Raji (cell line): ENCODE results near the gene CHD9NB.

Source experiments
- POLR2A ChIP-seq: IDR thresholded peaks from 2 replicates; pipeline ENCODE4 v1.6.1; 2011; ENCODE audit warnings: low read depth, low read length, control low read depth; ENCODE audit not compliant: insufficient read depth

The CHD9NB gene

GRCh38 chr16:53089434-53090285, 37.0 kb upstream of the CHD9NB start:
- TF ChIP-seq POLR2A: no peak

DNA sequence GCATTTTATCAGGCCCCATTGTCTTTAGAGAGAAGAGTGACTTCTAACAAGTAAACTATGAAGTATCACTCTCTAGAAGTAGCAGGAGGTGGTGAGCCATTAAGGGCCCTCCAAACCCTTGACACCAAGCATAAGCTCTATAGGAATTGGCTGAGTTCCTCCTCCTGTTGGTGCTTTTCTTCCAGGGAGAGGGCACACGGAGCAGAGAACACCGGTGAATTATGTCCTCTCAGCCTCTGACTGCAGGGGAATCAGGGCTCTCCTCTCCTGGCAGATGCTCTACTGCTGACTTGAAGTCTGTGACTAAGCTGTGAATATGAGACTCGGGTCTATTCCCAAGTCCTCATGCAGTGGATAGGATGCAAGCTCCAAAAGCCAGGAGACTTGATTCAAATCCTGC, 34.4 kb upstream of the CHD9NB start:
- TF ChIP-seq POLR2A: no peak

DNA sequence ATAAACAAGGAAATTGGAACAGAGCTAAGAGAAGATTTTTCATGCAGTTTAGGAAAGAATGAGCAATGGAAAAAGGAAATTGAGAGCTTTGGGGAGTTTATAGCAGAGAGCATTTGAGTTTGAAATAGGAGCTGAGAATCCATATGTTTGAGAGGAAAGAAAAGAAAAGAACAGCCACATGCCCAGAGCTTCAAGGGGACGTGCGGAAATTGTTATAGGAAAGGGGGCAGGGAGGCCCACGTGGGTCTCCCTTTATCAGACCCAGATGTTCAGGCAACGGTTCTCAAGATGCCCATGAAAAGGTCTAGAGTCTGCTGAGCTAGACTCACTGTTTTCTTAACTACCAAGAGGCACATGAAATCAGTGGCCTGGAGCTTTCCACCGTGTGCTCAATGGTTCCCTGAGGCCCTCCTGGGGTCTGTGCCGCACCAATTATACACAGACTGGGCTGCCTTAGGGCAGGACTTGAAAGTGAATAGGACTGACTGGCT, 33.3 kb upstream of the CHD9NB start:
- no peak for TF ChIP-seq POLR2A

GRCh38 chr16:53085369-53085843, 32.7 kb upstream of the CHD9NB start:
- no peak for TF ChIP-seq POLR2A

DNA sequence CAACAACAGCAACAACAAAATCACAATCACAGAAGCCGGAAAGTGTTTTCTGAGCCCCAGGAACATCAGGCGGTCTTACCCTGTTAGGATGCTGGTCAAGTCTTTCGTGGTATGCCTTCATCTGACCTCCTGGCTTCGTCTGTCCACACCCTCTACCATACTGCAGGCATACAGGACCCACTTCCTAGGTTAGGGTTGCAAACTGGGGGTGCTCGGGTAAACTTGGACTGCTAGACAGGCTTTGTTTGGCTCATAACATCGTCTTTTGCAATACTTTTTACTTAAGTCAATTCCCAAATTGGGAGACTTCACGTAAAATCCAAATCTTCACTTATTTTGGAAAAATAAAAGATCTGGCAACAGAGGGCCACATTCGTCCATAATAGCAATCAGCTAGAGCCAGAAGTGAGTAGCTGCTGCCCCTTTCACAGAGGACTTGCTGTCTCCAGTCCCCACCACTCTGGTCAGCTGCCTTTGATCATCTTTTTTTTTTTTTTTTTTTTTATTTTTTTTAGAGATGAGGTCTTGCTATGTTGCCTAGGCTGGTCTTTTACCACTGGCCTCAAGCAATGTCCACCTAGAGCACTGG, 32.1 kb upstream of the CHD9NB start:
- TF ChIP-seq POLR2A: no peak

DNA sequence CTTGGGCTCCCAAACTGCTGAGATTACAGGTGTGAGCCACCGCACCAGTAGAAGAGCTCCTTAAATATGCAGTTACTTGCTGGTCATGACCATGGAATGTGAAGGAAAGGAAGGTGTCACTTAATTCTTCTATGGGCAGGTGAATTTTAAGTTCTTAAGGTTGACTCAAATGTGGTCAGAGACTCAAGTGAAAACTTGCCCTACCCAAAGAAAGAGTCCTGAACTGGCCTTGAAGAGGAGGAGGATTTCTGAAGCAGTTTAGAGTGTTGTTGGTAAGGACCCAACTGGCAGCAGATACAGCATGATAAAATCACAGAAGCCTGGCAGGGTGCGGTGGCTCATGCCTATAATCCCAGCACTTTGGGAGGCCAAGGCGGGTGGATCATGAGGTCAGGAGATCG, 31.4 kb upstream of the CHD9NB start:
- TF ChIP-seq POLR2A: no peak

DNA sequence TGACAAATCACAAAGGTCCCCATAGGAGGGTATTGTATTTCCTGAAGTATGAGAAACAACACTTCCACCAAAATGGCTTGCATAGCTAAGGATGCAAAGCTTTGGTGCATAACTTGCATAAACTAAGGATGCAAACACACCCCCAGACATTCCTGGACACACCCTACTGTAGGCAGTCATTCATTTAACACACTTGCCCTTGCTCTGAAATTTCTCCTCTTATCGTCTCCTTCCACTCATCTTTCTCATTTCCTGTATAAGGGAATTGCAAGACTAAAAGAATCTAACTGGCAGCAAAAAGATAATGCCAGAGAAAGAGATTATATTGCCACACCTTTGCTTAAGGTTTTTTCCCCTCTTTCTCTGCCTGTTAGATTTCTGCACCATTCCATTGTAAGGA, 30.4 kb upstream of the CHD9NB start:
- no peak for TF ChIP-seq POLR2A

DNA sequence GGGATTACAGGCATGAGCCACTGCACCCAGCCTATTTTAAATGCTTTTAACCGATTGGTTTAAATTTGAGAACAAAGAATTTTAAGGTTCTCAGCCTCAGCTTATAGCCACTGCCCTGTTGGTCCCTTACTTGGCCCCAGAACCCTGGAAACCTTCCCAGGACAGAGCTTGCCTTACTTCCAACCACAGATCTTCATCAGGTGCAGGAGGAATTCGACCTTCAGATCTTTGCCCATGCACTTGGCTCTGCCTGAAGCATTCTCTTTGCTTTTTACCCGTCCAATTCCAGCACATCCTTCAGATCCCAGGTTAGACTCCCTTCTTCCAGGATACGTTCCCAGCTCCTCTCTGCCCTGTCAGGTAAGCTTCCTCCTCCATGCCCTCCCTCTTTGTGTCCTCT, 29.8 kb upstream of the CHD9NB start:
- no peak for TF ChIP-seq POLR2A

DNA sequence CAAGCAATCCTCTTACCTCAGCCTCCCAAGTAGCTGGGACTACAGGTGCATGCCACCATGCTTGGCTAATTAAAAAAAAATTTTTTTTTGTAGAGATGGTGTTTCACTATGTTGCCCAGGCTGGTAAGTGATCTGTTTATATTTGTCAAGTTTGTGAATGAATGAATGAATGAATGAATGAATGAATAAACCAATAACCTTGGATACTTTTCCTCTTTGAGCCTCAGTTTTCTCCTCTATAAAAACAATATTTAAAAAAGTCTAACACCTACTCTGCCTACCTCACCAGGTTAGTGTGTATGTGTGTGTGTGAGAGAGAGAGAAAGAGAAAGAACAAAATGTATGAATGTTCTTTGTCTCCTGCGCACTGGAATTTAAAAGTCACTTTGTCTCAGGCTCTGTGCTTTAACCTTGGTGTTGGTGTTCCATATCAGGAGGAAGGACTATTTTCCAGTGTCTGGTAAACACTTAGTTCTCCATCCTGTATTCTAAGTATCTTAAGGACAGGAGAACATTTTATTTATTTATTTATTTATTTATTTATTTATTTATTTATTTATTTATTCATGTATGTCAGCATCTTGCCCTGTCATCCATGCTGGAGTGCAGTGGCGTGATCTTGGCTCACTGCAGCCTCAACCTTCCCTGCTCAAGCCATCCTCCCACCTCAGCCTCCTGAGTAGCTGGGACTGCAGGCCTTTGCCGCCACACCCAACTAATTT, 29.1 kb upstream of the CHD9NB start:
- TF ChIP-seq POLR2A: no peak

DNA sequence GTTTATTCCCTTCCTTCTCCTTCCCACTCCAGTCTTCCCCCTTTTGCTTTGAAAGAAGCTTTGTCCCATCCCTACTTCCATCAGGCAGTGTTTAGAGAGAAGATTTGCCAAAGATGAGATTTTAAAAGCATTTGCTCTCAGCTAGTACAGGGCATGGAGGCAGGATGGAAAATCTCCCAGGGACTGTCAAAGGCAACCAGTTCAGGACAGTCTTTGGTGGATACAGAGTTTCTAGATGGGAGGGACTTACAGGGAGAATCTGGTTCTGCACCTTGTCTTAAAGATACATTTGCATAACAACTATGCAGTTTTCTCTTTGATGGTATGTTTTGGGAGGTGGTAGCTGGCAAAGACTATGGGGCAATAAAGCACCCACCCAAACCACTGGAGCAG, 28.3 kb upstream of the CHD9NB start:
- no peak for TF ChIP-seq POLR2A

DNA sequence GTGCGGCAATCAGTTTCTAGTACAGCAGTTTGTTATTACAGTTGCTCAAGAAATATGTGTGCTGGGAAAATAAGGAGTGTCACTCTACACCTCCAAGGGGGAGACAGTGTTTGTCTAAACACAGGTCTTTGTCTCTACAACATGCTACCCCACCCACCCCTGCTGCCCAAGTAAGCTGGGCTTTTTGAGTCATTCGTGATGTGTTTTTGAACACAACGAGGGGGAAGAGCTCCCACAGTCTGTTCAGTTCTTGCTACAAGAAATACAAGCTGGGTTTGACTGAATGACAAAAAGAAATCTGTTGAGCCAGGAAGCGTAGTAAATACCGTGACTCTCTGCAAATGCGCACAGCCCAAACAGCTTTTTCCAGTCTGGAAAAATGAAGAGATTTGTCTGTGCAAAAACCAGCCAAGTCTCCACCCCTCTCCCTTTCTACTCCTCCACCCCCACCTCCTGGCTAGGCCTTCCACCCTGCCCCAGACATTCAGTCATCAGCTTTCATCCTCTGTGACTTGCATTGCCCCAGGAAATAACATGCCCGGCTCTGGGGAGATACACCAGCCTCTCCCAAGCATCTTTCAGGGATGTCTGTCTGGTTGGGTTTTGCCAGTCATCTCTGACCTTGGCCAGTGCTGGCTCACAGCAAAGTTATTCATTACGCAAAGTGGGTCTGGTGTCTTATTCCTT, 27.8 kb upstream of the CHD9NB start:
- TF ChIP-seq POLR2A: no peak

GRCh38 chr16:53078765-53079485, 26.2 kb upstream of the CHD9NB start:
- no peak for TF ChIP-seq POLR2A

GRCh38 chr16:53078247-53078646, 25.6 kb upstream of the CHD9NB start:
- TF ChIP-seq POLR2A: no peak

DNA sequence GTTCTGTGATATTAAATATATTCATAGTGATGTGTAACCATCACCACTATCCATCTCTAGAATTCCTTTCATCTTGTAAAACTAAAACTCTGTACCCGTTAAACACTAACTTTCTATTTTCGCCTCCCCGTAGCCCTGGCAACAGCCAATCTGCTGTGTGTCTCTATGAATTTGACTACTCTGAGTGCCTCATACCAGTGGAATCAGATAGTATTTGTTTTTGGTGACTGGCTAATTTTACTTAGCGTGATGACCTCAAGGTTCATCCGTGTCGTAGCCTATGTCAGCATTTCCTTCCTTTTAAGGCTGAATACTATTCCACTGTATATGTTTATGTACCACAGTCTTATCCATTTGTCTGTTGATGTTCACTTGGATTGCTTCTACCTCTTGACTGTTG, 20.3 kb upstream of the CHD9NB start:
- no peak for TF ChIP-seq POLR2A

DNA sequence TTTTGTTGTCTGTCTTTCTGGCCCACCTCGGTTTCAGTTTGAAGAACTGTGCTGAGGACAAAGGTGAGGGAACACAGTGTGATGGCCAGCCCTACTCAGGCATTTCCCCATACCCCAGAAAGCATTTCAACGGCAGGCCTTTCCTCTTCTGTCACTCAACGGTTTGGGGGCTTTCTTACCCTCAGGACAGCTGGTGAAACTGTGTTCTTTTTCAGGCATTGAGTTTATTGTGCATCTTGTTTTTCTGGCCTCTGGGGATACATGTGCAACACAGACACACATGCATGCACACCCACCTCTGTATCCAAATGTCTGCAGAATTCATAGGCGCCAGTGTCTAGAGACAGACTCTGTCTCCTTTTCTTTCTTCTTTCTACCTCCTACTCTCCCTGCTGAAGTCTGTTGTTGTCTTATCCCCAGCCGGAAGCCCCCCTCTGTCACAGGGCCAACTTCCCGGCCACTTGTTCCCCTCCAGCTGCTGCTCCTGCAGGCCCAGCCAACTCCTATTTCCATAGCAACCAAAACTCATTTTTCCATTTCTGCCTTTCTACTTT, 19.1 kb upstream of the CHD9NB start:
- TF ChIP-seq POLR2A: no peak

DNA sequence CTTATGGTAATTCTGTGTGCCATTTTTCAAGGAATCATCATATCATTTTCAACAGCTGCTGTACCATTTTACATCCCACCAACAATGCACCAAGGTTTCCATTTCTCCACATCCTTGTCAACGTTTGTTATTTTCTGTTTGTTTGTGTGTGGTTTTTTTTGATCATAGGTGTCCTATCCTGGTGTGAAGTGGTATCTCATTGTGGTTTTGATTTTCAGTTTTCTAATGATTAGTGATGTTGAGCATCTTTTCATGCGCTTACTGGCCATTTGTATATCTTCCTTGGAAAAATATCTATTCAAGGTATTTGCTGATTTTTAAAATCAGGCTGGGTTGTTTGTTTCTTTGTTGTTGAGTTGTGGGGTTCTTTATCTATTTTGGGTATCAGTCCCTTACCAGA, 17.1 kb upstream of the CHD9NB start:
- TF ChIP-seq POLR2A: no peak
